Neural cell (in vitro differentiated cells): Measurements from ENCODE around the gene CUEDC1. TPM values are rescaled to one million over a fixed set of nuclear protein-coding genes. Genes with fewer than 3 reads are reported as not detected.

ENCODE experiments used
- H2AFZ ChIP-seq: fragments of 200-600, 300-800 bp; sonication (generic), shearing (Covaris generic); 2 replicates; pipeline ENCODE4 v1.6.0; 2014; ENCODE audit warnings: low read depth, mild to moderate bottlenecking, antibody characterized with exemption, low read length, moderate library complexity
- H3F3A ChIP-seq: fragments of 200-600 bp; shearing (Covaris generic); 2 replicates; pipeline ENCODE4 v1.6.1; 2016; ENCODE audit warnings: mild to moderate bottlenecking, moderate library complexity, mixed read lengths, antibody characterized with exemption, low read length; ENCODE audit not compliant: insufficient read depth, poor library complexity, severe bottlenecking
- H3K27ac ChIP-seq: fragments of 200-600, 300-800 bp; sonication (generic), shearing (Covaris generic); 2 replicates; pipeline ENCODE4 v1.5.1; 2014; ENCODE audit warnings: mild to moderate bottlenecking, low read length, moderate library complexity
- H3K27me3 ChIP-seq: fragments of 300-800, 200-600 bp; sonication (generic), shearing (Covaris generic); 2 replicates; pipeline ENCODE4 v1.6.0; 2014; ENCODE audit warnings: mild to moderate bottlenecking, low read depth, low read length, moderate library complexity; ENCODE audit not compliant: insufficient read depth
- H3K36me3 ChIP-seq: fragments of 300-800, 200-600 bp; sonication (generic), shearing (Covaris generic); 2 replicates; pipeline ENCODE4 v1.5.1; 2014; ENCODE audit warnings: mild to moderate bottlenecking, antibody characterized with exemption, low read length, moderate library complexity; ENCODE audit not compliant: insufficient read depth
- H3K4me2 ChIP-seq: fragments of 300-800, 200-600 bp; sonication (generic), shearing (Covaris generic); 2 replicates; pipeline ENCODE4 v1.6.0; 2014; ENCODE audit warnings: mild to moderate bottlenecking, low read length
- H3K4me3 ChIP-seq: fragments of 300-800, 200-600 bp; sonication (generic), shearing (Covaris generic); 2 replicates; pipeline ENCODE4 v1.5.1; 2014; ENCODE audit warnings: mild to moderate bottlenecking, low read length, moderate library complexity
- H3K79me2 ChIP-seq: fragments of 200-600 bp; shearing (Covaris generic); replicated peaks from 2 replicates; pipeline ENCODE4 v1.6.0; 2014; ENCODE audit warnings: mild to moderate bottlenecking, low read length, moderate library complexity; ENCODE audit not compliant: insufficient read depth
- H3K9ac ChIP-seq: fragments of 300-800, 200-600 bp; sonication (generic), shearing (Covaris generic); 2 replicates; pipeline ENCODE4 v1.6.1; 2016; ENCODE audit warnings: mild to moderate bottlenecking, low read length, mixed read lengths
- H3K9me2 ChIP-seq: fragments of 200-600 bp; shearing (Covaris generic); 2 replicates; pipeline ENCODE4 v1.6.1; 2016; ENCODE audit warnings: mild to moderate bottlenecking, low read length, mixed read lengths; ENCODE audit not compliant: insufficient read depth
- H3K9me3 ChIP-seq: fragments of 200-600, 300-800 bp; sonication (generic), shearing (Covaris generic); 2 replicates; pipeline ENCODE4 v1.6.1; 2016; ENCODE audit warnings: mild to moderate bottlenecking, mixed run types, low read length, moderate library complexity, mixed read lengths
- H4K20me1 ChIP-seq: fragments of 200-600 bp; shearing (Covaris generic); 2 replicates; pipeline ENCODE4 v1.6.1; 2016; ENCODE audit warnings: mild to moderate bottlenecking, mixed run types; ENCODE audit not compliant: insufficient read depth
- EP300 ChIP-seq: fragments of 450-650 bp; conservative IDR thresholded peaks from 2 replicates; pipeline ENCODE4 v1.6.1; 2014; ENCODE audit warnings: antibody characterized with exemption, mild to moderate bottlenecking, moderate library complexity; ENCODE audit not compliant: poor library complexity, severe bottlenecking
- EZH2 ChIP-seq: fragments of 200-600, 300-800 bp; shearing (Covaris generic), sonication (generic); IDR thresholded peaks from 2 replicates; pipeline ENCODE4 v1.6.1; 2014; ENCODE audit warnings: antibody characterized with exemption, low read length, borderline replicate concordance, mild to moderate bottlenecking; ENCODE audit not compliant: insufficient read depth, poor library complexity, severe bottlenecking
- MXI1 ChIP-seq: fragments of 450-650 bp; conservative IDR thresholded peaks from 2 replicates; pipeline ENCODE4 v1.6.1; 2014; ENCODE audit warnings: antibody characterized with exemption, mild to moderate bottlenecking; ENCODE audit not compliant: poor library complexity, severe bottlenecking
- POLR2AphosphoS5 ChIP-seq: IDR thresholded peaks from 2 replicates; pipeline ENCODE4 v1.6.1; 2012
- RAD21 ChIP-seq: fragments of 450-650 bp; conservative IDR thresholded peaks from 2 replicates; pipeline ENCODE4 v1.6.1; 2014; ENCODE audit warnings: antibody characterized with exemption, mild to moderate bottlenecking, moderate library complexity
- SMC3 ChIP-seq: fragments of 450-650 bp; conservative IDR thresholded peaks from 2 replicates; pipeline ENCODE4 v1.6.1; 2014; ENCODE audit warnings: antibody characterized with exemption, mild to moderate bottlenecking, moderate library complexity; ENCODE audit not compliant: poor library complexity
- TAF1 ChIP-seq: IDR thresholded peaks from 2 replicates; pipeline ENCODE4 v1.6.1; 2012; ENCODE audit warnings: low read depth
- polyA plus RNA-seq: library from polyadenylated mRNA; depleted of rRNA; stranded (reverse); fragments of >200 nt; gene quantifications from 2 replicates; pipeline ENCODE4 v1.2.3, GENCODE V29; 2014
- TF ChIP-seq, protein P1 (sequence below): IDR thresholded peaks from 2 replicates; pipeline ENCODE4 v1.6.1; 2012; ENCODE audit warnings: borderline replicate concordance
- TF ChIP-seq, protein P2 (sequence below): fragments of 450-650 bp; IDR thresholded peaks from 2 replicates; pipeline ENCODE4 v1.5.1; 2014; ENCODE audit warnings: antibody characterized with exemption, mild to moderate bottlenecking, moderate library complexity; ENCODE audit not compliant: poor library complexity, severe bottlenecking

CUEDC1 gene
- polyA plus RNA-seq, 1 donor from 2014 or later: 27.0 TPM

DNA sequence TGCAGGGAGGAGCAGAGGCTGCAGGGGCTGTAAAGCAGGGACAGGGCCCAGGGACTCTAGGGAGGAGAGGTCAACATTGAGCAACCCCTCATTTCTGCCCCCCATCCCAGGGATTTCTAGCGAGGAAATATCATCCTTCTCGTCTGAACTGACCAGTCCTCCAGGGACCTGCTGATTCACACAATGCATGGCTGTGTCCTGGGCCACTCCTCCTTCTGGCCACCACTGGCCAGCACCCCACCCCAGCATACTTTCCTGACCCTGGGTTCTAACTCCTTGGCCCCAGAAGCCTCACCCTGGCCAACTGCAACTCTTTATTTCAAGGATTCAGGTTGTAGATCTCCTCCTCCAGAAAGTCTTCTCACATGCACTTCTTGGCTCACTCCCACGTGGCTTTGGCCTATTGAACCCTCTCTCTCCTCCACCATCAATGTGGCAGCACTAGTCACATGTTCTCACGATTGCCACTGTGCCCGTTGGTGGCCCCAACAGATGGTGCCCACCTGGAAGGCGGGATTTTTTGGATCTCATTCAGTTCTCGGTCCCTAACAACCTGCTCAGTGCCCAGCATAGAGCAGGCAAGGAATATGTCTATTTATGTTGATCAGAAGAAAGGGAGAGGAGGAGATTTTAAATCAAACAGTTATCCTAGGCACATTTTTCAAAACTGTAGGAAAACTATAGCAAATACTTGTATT lies 41.5 kb downstream of the CUEDC1 start:
- TF ChIP-seq TAF1 (no peak), POLR2AphosphoS5 (no peak), SMC3 (no peak), EP300 (no peak), RAD21 (no peak), MXI1 (no peak), EZH2 (no peak)
- TF ChIP-seq, protein P1, sequence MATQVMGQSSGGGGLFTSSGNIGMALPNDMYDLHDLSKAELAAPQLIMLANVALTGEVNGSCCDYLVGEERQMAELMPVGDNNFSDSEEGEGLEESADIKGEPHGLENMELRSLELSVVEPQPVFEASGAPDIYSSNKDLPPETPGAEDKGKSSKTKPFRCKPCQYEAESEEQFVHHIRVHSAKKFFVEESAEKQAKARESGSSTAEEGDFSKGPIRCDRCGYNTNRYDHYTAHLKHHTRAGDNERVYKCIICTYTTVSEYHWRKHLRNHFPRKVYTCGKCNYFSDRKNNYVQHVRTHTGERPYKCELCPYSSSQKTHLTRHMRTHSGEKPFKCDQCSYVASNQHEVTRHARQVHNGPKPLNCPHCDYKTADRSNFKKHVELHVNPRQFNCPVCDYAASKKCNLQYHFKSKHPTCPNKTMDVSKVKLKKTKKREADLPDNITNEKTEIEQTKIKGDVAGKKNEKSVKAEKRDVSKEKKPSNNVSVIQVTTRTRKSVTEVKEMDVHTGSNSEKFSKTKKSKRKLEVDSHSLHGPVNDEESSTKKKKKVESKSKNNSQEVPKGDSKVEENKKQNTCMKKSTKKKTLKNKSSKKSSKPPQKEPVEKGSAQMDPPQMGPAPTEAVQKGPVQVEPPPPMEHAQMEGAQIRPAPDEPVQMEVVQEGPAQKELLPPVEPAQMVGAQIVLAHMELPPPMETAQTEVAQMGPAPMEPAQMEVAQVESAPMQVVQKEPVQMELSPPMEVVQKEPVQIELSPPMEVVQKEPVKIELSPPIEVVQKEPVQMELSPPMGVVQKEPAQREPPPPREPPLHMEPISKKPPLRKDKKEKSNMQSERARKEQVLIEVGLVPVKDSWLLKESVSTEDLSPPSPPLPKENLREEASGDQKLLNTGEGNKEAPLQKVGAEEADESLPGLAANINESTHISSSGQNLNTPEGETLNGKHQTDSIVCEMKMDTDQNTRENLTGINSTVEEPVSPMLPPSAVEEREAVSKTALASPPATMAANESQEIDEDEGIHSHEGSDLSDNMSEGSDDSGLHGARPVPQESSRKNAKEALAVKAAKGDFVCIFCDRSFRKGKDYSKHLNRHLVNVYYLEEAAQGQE: no peak
- Histone ChIP-seq H3K27ac (no peak overlapping the region), H3K36me3 (no peaks in the 10 kb centered on the region), H3K4me2 (no peak overlapping the region), H3F3A (no peaks in the 10 kb centered on the region), H3K27me3 (no peaks in the 10 kb centered on the region), H3K79me2 (peaks cover 14% of the 10 kb centered on the region), H3K9me2 (no peaks in the 10 kb centered on the region), H3K9me3 (no peaks in the 10 kb centered on the region), H3K9ac (no peak overlapping the region), H2AFZ (no peak overlapping the region), H3K4me3 (no peak overlapping the region), H4K20me1 (no peaks in the 10 kb centered on the region)

DNA sequence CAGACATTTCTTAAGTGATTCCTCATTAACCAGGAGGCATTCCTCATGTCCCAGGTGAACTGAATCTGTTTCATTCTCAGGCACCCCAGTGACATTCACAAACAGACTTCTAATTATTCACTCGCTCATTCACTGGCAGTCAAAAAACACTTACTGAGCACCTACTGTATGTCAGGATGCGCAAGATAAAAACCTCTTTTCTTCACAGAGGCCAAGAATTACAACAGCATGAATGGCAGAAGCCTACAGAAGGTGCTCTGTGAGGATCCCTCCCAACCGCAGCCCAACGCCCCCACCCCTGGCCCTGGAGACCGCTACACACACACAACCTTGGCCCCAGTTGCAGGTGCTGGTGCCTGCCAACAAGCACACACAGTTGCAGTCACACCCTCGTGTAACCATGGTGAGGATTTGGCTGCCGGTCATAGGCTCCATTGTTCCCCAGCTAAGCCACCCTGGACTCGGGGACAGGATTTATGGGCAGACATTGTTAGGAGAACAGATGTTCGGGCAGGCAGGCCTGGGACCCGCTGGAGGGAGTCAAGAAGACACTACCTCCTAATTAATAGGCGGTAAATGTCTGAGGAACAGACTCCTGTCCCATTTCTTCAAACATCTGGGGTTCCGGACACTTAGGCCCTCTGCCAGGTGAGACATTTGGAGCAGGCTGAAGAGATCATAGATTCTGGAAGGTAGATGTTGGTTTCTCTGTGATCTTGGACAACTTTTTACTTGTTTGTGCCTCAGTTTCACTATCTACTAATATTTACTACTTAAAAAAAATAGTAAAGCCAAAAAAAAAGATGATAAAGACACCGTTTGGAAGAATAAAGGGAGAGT lies 43.2 kb downstream of the CUEDC1 start:
- H3K4me3 ChIP-seq: no peak overlapping the region
- H3K79me2 ChIP-seq: peaks cover 11% of the 10 kb centered on the region
- H3K4me2 ChIP-seq: no peak overlapping the region
- no peaks in the 10 kb centered on the region for H3K36me3 ChIP-seq
- no peak overlapping the region for H2AFZ ChIP-seq
- H3K27me3 ChIP-seq: no peaks in the 10 kb centered on the region
- no peaks in the 10 kb centered on the region for H3K9me3 ChIP-seq
- H3K27ac ChIP-seq: no peak overlapping the region
- TF ChIP-seq EP300 (no peak), RAD21 (no peak), TAF1 (no peak), SMC3 (no peak), MXI1 (no peak), POLR2AphosphoS5 (no peak), EZH2 (no peak)
- TF ChIP-seq, protein P1: no peak
- TF ChIP-seq, protein P2, sequence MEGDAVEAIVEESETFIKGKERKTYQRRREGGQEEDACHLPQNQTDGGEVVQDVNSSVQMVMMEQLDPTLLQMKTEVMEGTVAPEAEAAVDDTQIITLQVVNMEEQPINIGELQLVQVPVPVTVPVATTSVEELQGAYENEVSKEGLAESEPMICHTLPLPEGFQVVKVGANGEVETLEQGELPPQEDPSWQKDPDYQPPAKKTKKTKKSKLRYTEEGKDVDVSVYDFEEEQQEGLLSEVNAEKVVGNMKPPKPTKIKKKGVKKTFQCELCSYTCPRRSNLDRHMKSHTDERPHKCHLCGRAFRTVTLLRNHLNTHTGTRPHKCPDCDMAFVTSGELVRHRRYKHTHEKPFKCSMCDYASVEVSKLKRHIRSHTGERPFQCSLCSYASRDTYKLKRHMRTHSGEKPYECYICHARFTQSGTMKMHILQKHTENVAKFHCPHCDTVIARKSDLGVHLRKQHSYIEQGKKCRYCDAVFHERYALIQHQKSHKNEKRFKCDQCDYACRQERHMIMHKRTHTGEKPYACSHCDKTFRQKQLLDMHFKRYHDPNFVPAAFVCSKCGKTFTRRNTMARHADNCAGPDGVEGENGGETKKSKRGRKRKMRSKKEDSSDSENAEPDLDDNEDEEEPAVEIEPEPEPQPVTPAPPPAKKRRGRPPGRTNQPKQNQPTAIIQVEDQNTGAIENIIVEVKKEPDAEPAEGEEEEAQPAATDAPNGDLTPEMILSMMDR: no peak
- no peaks in the 10 kb centered on the region for H3F3A ChIP-seq
- H4K20me1 ChIP-seq: no peaks in the 10 kb centered on the region
- no peak overlapping the region for H3K9ac ChIP-seq
- no peaks in the 10 kb centered on the region for H3K9me2 ChIP-seq
